ENCODE results near the gene EIPR1.

DNA sequence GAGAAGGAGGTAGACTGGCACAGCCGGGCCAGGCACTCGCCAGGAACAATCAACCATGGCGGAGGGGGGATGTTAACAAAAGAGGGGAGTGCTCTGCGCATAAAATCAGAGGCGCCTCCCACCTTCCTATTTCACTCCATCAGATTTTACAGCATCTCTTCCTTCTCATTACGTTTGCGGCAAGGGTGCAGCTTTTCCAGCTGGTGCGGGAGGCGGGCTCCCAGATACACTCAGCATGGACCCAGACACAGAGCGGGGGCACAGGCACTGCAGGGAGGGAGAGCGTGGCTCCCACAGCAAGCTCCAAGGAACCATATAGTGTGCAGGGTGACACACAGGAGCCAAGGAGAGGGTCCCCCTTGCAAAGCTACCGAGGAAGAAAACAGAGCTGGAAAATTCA, 176.3 kb downstream of the EIPR1 start:
- TF ChIP-seq ATF2 (CRISPR knock-in tag; IDR thresholded peaks at IDR 0.05) (no peak), TCF7L2 (IDR thresholded peaks at IDR 0.05; ENCODE audit: low read depth, low read length) (no peak), ZBTB14 (CRISPR knock-in tag; IDR thresholded peaks at IDR 0.05) (no peak), ELF1 (CRISPR knock-in tag; IDR thresholded peaks at IDR 0.05) (no peak), NONO (IDR thresholded peaks at IDR 0.05) (no peak), NONO (CRISPR knock-in tag; conservative IDR thresholded peaks at IDR 0.05) (no peak), KDM4B (CRISPR knock-in tag; IDR thresholded peaks at IDR 0.05) (no peak), ZFX (CRISPR knock-in tag; IDR thresholded peaks at IDR 0.05; ENCODE audit: low read depth) (no peak), SOX6 (IDR thresholded peaks at IDR 0.05) (no peak), SOX6 (CRISPR knock-in tag; IDR thresholded peaks at IDR 0.05) (no peak), POLR2A (IDR thresholded peaks at IDR 0.05; ENCODE audit: insufficient read depth in 1 of 2, low read depth in 2 of 2, low read length in 2 of 2) (no peak), NFE2L1 (CRISPR knock-in tag; IDR thresholded peaks at IDR 0.05; ENCODE audit: borderline replicate concordance) (no peak)
- TF ChIP-seq, protein P1, sequence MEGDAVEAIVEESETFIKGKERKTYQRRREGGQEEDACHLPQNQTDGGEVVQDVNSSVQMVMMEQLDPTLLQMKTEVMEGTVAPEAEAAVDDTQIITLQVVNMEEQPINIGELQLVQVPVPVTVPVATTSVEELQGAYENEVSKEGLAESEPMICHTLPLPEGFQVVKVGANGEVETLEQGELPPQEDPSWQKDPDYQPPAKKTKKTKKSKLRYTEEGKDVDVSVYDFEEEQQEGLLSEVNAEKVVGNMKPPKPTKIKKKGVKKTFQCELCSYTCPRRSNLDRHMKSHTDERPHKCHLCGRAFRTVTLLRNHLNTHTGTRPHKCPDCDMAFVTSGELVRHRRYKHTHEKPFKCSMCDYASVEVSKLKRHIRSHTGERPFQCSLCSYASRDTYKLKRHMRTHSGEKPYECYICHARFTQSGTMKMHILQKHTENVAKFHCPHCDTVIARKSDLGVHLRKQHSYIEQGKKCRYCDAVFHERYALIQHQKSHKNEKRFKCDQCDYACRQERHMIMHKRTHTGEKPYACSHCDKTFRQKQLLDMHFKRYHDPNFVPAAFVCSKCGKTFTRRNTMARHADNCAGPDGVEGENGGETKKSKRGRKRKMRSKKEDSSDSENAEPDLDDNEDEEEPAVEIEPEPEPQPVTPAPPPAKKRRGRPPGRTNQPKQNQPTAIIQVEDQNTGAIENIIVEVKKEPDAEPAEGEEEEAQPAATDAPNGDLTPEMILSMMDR (CRISPR knock-in tag; IDR thresholded peaks at IDR 0.05): no peak
- TF ChIP-seq, protein P2, sequence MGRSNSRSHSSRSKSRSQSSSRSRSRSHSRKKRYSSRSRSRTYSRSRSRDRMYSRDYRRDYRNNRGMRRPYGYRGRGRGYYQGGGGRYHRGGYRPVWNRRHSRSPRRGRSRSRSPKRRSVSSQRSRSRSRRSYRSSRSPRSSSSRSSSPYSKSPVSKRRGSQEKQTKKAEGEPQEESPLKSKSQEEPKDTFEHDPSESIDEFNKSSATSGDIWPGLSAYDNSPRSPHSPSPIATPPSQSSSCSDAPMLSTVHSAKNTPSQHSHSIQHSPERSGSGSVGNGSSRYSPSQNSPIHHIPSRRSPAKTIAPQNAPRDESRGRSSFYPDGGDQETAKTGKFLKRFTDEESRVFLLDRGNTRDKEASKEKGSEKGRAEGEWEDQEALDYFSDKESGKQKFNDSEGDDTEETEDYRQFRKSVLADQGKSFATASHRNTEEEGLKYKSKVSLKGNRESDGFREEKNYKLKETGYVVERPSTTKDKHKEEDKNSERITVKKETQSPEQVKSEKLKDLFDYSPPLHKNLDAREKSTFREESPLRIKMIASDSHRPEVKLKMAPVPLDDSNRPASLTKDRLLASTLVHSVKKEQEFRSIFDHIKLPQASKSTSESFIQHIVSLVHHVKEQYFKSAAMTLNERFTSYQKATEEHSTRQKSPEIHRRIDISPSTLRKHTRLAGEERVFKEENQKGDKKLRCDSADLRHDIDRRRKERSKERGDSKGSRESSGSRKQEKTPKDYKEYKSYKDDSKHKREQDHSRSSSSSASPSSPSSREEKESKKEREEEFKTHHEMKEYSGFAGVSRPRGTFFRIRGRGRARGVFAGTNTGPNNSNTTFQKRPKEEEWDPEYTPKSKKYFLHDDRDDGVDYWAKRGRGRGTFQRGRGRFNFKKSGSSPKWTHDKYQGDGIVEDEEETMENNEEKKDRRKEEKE (IDR thresholded peaks at IDR 0.05): no peak
- TF ChIP-seq, protein P3, sequence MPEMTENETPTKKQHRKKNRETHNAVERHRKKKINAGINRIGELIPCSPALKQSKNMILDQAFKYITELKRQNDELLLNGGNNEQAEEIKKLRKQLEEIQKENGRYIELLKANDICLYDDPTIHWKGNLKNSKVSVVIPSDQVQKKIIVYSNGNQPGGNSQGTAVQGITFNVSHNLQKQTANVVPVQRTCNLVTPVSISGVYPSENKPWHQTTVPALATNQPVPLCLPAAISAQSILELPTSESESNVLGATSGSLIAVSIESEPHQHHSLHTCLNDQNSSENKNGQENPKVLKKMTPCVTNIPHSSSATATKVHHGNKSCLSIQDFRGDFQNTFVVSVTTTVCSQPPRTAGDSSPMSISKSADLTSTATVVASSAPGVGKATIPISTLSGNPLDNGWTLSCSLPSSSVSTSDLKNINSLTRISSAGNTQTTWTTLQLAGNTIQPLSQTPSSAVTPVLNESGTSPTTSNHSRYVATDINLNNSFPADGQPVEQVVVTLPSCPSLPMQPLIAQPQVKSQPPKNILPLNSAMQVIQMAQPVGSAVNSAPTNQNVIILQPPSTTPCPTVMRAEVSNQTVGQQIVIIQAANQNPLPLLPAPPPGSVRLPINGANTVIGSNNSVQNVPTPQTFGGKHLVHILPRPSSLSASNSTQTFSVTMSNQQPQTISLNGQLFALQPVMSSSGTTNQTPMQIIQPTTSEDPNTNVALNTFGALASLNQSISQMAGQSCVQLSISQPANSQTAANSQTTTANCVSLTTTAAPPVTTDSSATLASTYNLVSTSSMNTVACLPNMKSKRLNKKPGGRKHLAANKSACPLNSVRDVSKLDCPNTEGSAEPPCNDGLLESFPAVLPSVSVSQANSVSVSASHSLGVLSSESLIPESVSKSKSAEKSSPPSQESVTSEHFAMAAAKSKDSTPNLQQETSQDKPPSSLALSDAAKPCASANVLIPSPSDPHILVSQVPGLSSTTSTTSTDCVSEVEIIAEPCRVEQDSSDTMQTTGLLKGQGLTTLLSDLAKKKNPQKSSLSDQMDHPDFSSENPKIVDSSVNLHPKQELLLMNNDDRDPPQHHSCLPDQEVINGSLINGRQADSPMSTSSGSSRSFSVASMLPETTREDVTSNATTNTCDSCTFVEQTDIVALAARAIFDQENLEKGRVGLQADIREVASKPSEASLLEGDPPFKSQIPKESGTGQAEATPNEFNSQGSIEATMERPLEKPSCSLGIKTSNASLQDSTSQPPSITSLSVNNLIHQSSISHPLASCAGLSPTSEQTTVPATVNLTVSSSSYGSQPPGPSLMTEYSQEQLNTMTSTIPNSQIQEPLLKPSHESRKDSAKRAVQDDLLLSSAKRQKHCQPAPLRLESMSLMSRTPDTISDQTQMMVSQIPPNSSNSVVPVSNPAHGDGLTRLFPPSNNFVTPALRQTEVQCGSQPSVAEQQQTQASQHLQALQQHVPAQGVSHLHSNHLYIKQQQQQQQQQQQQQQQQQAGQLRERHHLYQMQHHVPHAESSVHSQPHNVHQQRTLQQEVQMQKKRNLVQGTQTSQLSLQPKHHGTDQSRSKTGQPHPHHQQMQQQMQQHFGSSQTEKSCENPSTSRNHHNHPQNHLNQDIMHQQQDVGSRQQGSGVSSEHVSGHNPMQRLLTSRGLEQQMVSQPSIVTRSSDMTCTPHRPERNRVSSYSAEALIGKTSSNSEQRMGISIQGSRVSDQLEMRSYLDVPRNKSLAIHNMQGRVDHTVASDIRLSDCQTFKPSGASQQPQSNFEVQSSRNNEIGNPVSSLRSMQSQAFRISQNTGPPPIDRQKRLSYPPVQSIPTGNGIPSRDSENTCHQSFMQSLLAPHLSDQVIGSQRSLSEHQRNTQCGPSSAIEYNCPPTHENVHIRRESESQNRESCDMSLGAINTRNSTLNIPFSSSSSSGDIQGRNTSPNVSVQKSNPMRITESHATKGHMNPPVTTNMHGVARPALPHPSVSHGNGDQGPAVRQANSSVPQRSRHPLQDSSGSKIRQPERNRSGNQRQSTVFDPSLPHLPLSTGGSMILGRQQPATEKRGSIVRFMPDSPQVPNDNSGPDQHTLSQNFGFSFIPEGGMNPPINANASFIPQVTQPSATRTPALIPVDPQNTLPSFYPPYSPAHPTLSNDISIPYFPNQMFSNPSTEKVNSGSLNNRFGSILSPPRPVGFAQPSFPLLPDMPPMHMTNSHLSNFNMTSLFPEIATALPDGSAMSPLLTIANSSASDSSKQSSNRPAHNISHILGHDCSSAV (CRISPR knock-in tag; IDR thresholded peaks at IDR 0.05; ENCODE audit: borderline replicate concordance): no peak

Measured in HepG2 (cell line).